Measurements from ENCODE around the gene CPT2. TPM values are rescaled to one million over a fixed set of nuclear protein-coding genes. Genes with fewer than 3 reads are reported as not detected.
"Not testable (repeated sequence)": the region's sequence is repeated elsewhere in the genome, so short reads cannot be mapped to it uniquely, and the experiment has no call there.

Gene CPT2
- total RNA-seq, 4 donors from 2014 or later, result 17.2 to 28.8 (median 21.7) TPM

- Histone ChIP-seq H3K4me3 (peak overlapping the region in 1 of 4 donors; percentile 100), H3K9me3 (no peaks in the 10 kb centered on the region), H3K27ac (peak overlapping the region in 3 of 4 donors; percentile 93 to 100 (median 100)), H3K4me1 (peaks cover 0 to 43% (median 14%) of the 10 kb centered on the region in 4 donors), H3K36me3 (peaks cover 0 to under 1% (median 0%) of the 10 kb centered on the region in 3 donors), H3K27me3 (no peaks in the 10 kb centered on the region)
- no peak for TF ChIP-seq CTCF (IDR thresholded peaks at IDR 0.05)
- no peak for TF ChIP-seq EP300 (IDR thresholded peaks at IDR 0.05)
- no peak for TF ChIP-seq POLR2A (IDR thresholded peaks at IDR 0.05)
- WGBS, 2 donors, result 67 to 75% methylated on average over 11 of the region's 11 CpGs
- no peak for DNase-seq (ENCODE audit: low spot score in 2 of 2)
Measured at GRCh38 chr1:53195246-53196016, 1.2 kb upstream of the CPT2 start.

GRCh38 chr1:53196017-53196484 lies 573 bp upstream of the CPT2 start:
- 31 to 32% methylated on average over 9 of the region's 9 CpGs for WGBS, 2 donors
- Histone ChIP-seq H3K27me3 (no peaks in the 10 kb centered on the region), H3K9me3 (no peaks in the 10 kb centered on the region), H3K4me1 (peaks cover 0 to 43% (median 14%) of the 10 kb centered on the region in 4 donors), H3K36me3 (peaks cover 0 to 7% (median 0%) of the 10 kb centered on the region in 3 donors), H3K27ac (peak overlapping the region; percentile 93 to 100 (median 99)), H3K4me3 (peak overlapping the region; percentile 91 to 100 (median 94))
- no peak for DNase-seq (ENCODE audit: low spot score in 2 of 2)
- TF ChIP-seq POLR2A (IDR thresholded peaks at IDR 0.05) (no peak), EP300 (IDR thresholded peaks at IDR 0.05) (no peak)

GRCh38 chr1:53197291-53198200 lies 922 bp downstream of the CPT2 start:
- DNase-seq (ENCODE audit: low spot score in 2 of 2), result no peak

DNA sequence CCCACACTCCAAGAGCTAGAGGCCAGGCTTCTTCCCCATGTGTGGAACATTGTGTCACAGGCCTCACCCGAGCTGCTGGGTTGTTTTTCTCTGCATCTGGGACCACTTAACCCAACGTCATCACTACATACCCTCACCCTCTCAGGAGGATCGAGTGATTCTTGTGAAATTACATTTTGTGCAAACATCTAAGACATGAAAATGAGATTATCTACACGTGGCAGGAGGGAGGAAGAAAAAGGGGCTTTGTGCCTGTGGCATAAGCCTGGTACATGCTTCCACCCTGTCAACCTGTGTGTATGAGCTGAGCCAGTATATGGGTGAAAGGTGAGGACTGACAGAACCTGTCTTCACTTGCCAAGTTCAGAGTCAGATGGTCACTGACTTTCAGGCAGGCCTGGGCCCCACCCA lies 1.6 kb downstream of the CPT2 start:
- DNase-seq (ENCODE audit: low spot score in 2 of 2), result peak in 1 of 2 donors; percentile 68
- 36 to 37% methylated on average over 4 of the region's 4 CpGs for WGBS, 2 donors
- no peak for TF ChIP-seq CTCF (IDR thresholded peaks at IDR 0.05)
- TF ChIP-seq EP300 (IDR thresholded peaks at IDR 0.05), result peak in 1 of 2 donors; percentile 82
- no peaks in the 10 kb centered on the region for H3K9me3 ChIP-seq
- H3K27ac ChIP-seq, result peak overlapping the region; percentile 93 to 100 (median 99)
- no peaks in the 10 kb centered on the region for H3K27me3 ChIP-seq
- H3K4me1 ChIP-seq, result peaks cover 0 to 43% (median 14%) of the 10 kb centered on the region in 4 donors
- H3K4me3 ChIP-seq, result peak overlapping the region in 1 of 4 donors; percentile 100
- peaks cover 0 to 29% (median 6%) of the 10 kb centered on the region in 3 donors for H3K36me3 ChIP-seq

More at GRCh38 chr1:53197291-53198200, 922 bp downstream of the CPT2 start:
- H3K27me3 ChIP-seq, result no peaks in the 10 kb centered on the region
- WGBS, 2 donors, result 29 to 31% methylated on average over 13 of the region's 13 CpGs
- peak overlapping the region; percentile 93 to 100 (median 99) for H3K27ac ChIP-seq
- TF ChIP-seq EP300 (IDR thresholded peaks at IDR 0.05) (no peak), CTCF (IDR thresholded peaks at IDR 0.05) (no peak), POLR2A (IDR thresholded peaks at IDR 0.05) (no peak)
- no peaks in the 10 kb centered on the region for H3K9me3 ChIP-seq
- peaks cover 0 to 43% (median 14%) of the 10 kb centered on the region in 4 donors for H3K4me1 ChIP-seq
- H3K36me3 ChIP-seq, result peaks cover 0 to 22% (median 6%) of the 10 kb centered on the region in 3 donors
- H3K4me3 ChIP-seq, result peak overlapping the region; percentile 91 to 100 (median 94)

DNA sequence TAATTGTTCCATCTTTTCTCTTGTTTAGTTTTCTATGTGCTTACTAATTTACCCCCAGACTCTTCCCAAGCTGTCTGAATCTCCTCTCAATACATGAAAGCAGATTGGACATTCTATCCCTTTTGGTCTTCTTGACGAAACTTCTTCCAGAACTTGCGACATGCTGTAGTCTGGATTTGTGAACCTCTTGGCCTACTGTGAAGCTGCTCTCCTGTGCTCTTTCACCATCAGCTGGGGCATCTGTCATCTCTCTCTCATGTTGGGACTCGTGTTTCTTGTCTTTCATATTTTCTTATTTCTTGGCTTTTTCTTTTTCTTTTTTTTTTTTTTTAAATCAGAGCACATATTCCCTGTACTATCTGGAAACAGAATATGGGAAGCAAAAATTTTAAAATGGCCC lies 6.8 kb downstream of the CPT2 start:
- no peaks in the 10 kb centered on the region for H3K27me3 ChIP-seq
- 93 to 94% methylated on average over 3 of the region's 3 CpGs for WGBS, 2 donors
- H3K4me1 ChIP-seq, result peaks cover 0 to 20% (median 3%) of the 10 kb centered on the region in 4 donors
- H3K36me3 ChIP-seq, result peaks cover 0 to 81% (median 23%) of the 10 kb centered on the region in 3 donors
- H3K27ac ChIP-seq, result no peak overlapping the region
- TF ChIP-seq EP300 (IDR thresholded peaks at IDR 0.05) (no peak), POLR2A (IDR thresholded peaks at IDR 0.05) (no peak), CTCF (IDR thresholded peaks at IDR 0.05) (no peak)
- no peak for DNase-seq (ENCODE audit: low spot score in 2 of 2)
- peaks cover 0 to 7% (median 0%) of the 10 kb centered on the region in 4 donors for H3K9me3 ChIP-seq
- no peak overlapping the region for H3K4me3 ChIP-seq

GRCh38 chr1:53205496-53205895 lies 8.9 kb downstream of the CPT2 start:
- H3K27ac ChIP-seq; DNase-seq (ENCODE audit: low spot score in 2 of 2); H3K27me3 ChIP-seq; H3K4me1 ChIP-seq; H3K9me3 ChIP-seq; H3K4me3 ChIP-seq: not testable (repeated sequence)
- 100% methylated on average over 1 of the region's 1 CpG for WGBS, 2 donors
- peaks cover 0 to 100% (median 23%) of the 10 kb centered on the region in 3 donors for H3K36me3 ChIP-seq

DNA sequence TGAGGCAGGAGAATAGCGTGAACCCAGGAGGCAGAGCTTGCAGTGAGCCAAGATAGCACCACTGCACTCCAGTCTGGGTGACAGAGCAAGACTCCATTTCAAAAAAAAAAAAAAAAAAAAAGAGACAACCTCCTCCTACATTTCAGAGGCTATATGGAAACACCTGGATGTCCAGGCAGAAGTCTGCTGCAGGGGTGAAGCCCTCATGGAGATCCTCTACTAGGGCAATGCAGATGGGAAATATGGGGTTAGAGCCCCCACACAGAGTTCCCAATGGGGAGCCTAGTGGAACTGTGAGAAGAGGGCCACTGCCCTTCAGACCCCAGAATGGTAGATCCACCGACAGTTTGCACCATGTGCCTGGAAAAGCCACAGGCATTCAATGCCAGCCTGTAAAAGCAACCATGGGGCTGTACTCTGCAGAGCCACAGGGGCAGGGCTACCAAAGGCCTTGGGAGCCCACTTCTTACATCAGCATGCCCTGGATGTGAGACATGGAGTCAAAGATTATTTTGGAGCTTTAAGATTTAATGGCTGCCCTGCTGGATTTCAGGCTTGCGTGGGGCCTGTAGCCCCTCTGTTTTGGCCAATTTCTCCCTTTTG lies 9.6 kb downstream of the CPT2 start:
- H3K4me3 ChIP-seq; H3K9me3 ChIP-seq; H3K27ac ChIP-seq; H3K27me3 ChIP-seq; H3K4me1 ChIP-seq; DNase-seq (ENCODE audit: low spot score in 2 of 2): not testable (repeated sequence)
- 97 to 98% methylated on average over 3 of the region's 3 CpGs for WGBS, 2 donors
- peaks cover 0 to 100% (median 27%) of the 10 kb centered on the region in 3 donors for H3K36me3 ChIP-seq
